IPS DF 6.9 (cell line): ENCODE results near the gene ATAD2B.
"Not testable (repeated sequence)": the region's sequence is repeated elsewhere in the genome, so short reads cannot be mapped to it uniquely, and the experiment has no call there.

Source experiments
- DNase-seq: peaks from one replicate; pipeline ENCODE4 v3.0.0-alpha.2; 2013; ENCODE audit warnings: low read depth, low spot score
- H3K27ac ChIP-seq: one replicate; pipeline ENCODE4 v1.5.1; 2013; ENCODE audit warnings: low read length, control low read depth
- H3K27me3 ChIP-seq: 2 replicates; pipeline ENCODE4 v1.6.1; 2013; ENCODE audit warnings: mild to moderate bottlenecking, low read length; ENCODE audit not compliant: control insufficient read depth, insufficient read depth
- H3K36me3 ChIP-seq: 2 replicates; pipeline ENCODE4 v1.6.1; 2013; ENCODE audit warnings: low read length; ENCODE audit not compliant: control insufficient read depth, insufficient read depth
- H3K4me1 ChIP-seq: 2 replicates; pipeline ENCODE4 v1.6.1; 2013; ENCODE audit warnings: low read length; ENCODE audit not compliant: control insufficient read depth, insufficient read depth
- H3K4me3 ChIP-seq: 2 replicates; pipeline ENCODE4 v1.5.1; 2013; ENCODE audit warnings: mild to moderate bottlenecking, low read length
- H3K9me3 ChIP-seq: 2 replicates; pipeline ENCODE4 v1.6.1; 2013; ENCODE audit warnings: low read length, inconsistent platforms; ENCODE audit not compliant: control insufficient read depth, insufficient read depth
- WGBS: extraction: QIAGEN DNeasy Blood & Tissue Kit; methylation state at CpG from one replicate; pipeline ENCODE4 v1.1.7; 2013; ENCODE audit warnings: mixed read lengths, missing lambda C conversion rate; ENCODE audit not compliant: insufficient read length, insufficient coverage; 5-methylcytosine and 5-hydroxymethylcytosine counted together

Gene ATAD2B

GRCh38 chr2:23751747-23752265, 175.1 kb downstream of the ATAD2B start:
- Histone ChIP-seq H3K9me3 (no peaks in the 10 kb centered on the region), H3K4me1 (no peaks in the 10 kb centered on the region; the same call in 1 of the 2 replicates), H3K27ac (no peak overlapping the region), H3K27me3 (no peaks in the 10 kb centered on the region), H3K4me3 (no peak overlapping the region), H3K36me3 (no peaks in the 10 kb centered on the region)
- no CpG with 5 or more reads among the region's 2 CpGs for WGBS
- no peak for DNase-seq

- no peaks in the 10 kb centered on the region for H3K36me3 ChIP-seq
- no peak for DNase-seq
- H3K4me3 ChIP-seq, result no peak overlapping the region
- WGBS, result no CpG with 5 or more reads among the region's 2 CpGs
- H3K27me3 ChIP-seq, result no peaks in the 10 kb centered on the region
- no peaks in the 10 kb centered on the region for H3K9me3 ChIP-seq
- no peak overlapping the region for H3K27ac ChIP-seq
- no peaks in the 10 kb centered on the region for H3K4me1 ChIP-seq
Observed at GRCh38 chr2:23746141-23746863, 180.6 kb downstream of the ATAD2B start.

DNA sequence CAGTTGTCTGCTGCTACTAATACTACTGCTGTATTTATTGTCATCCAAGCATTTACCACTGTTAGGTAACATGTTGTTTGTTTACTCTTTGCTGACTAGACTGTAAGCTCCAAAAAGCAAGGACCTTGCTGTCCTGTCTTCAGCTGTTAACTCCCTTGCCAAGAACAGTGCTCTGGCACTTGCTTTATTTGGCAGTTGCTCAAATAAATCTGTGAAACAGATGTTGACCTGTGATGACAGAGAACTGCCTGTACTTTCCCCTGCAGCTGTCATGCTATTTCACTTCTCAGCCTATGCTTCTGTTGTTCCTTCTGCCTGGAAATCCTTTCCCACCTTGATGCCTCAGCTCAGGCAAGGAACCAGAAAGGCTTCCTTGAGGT, 181.2 kb downstream of the ATAD2B start:
- H3K27ac ChIP-seq, result no peak overlapping the region
- H3K4me3 ChIP-seq, result no peak overlapping the region
- H3K4me1 ChIP-seq, result no peaks in the 10 kb centered on the region
- H3K36me3 ChIP-seq, result no peaks in the 10 kb centered on the region
- no peak for DNase-seq
- no peaks in the 10 kb centered on the region for H3K9me3 ChIP-seq
- H3K27me3 ChIP-seq, result no peaks in the 10 kb centered on the region

DNA sequence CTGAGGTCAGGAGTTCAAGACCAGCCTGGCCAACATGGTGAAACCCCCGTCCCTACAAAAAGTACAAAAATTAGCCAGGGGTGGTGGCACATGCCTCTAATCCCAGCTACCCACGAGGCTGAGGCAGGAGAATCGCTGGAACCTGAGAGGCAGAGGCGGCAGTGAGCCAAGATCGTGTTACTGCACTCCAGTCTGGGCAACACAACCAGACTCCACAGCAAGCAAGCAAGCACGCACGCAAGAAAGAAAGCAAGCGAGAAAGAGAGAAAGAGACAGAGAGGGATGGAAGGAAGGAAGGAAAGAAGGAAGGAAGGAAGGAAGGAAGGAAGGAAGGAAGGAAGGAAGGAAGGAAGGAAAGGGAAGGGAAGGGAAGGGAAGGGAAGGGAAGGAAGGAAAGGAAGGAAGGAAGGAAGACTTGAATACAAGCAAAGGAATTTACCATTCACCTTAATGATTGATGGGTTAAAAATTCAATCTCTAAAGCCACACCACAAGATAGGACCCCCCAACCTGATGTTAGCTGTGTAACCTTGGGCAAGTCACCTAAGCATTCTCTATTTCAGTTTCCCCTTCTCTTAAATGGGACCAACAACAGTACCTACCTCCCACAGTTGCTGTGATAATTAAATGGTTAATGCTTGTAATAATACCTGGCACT, 181.7 kb downstream of the ATAD2B start:
- DNase-seq, result no peak
- H3K36me3 ChIP-seq, result no peaks in the 10 kb centered on the region
- no peak overlapping the region for H3K27ac ChIP-seq
- WGBS, result no CpG with 5 or more reads among the region's 8 CpGs
- no peaks in the 10 kb centered on the region for H3K4me1 ChIP-seq
- no peak overlapping the region for H3K4me3 ChIP-seq
- H3K27me3 ChIP-seq, result no peaks in the 10 kb centered on the region
- no peaks in the 10 kb centered on the region for H3K9me3 ChIP-seq

DNA sequence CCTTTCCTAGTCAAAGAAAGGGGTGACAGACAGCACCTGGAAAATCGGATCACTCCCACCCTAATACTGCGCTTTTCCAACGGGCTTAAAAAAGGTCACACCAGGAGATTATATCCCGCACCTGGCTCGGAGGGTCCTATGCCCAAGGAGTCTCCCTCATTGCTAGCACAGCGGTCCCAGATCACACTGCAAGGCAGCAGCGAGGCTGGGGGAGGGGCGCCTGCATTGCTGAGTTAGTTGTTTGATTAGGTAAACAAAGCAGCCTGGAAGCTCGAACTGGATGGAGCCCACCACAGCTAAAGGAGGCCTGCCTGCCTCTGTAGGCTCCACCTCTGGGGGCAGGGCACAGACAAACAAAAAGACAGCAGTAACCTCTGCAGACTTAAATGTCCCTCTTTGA, 190.1 kb downstream of the ATAD2B start:
- not testable (repeated sequence) for H3K36me3 ChIP-seq, H3K4me1 ChIP-seq, H3K9me3 ChIP-seq, DNase-seq, H3K27ac ChIP-seq, H3K4me3 ChIP-seq, H3K27me3 ChIP-seq
- WGBS, result no CpG with 5 or more reads among the region's 9 CpGs

GRCh38 chr2:23734416-23734815, 192.5 kb downstream of the ATAD2B start:
- no CpG with 5 or more reads among the region's 3 CpGs for WGBS
- Histone ChIP-seq H3K4me1 (no peaks in the 10 kb centered on the region), H3K4me3 (no peak overlapping the region), H3K27me3 (no peaks in the 10 kb centered on the region), H3K36me3 (no peaks in the 10 kb centered on the region), H3K27ac (no peak overlapping the region), H3K9me3 (no peaks in the 10 kb centered on the region)
- DNase-seq, result no peak

DNA sequence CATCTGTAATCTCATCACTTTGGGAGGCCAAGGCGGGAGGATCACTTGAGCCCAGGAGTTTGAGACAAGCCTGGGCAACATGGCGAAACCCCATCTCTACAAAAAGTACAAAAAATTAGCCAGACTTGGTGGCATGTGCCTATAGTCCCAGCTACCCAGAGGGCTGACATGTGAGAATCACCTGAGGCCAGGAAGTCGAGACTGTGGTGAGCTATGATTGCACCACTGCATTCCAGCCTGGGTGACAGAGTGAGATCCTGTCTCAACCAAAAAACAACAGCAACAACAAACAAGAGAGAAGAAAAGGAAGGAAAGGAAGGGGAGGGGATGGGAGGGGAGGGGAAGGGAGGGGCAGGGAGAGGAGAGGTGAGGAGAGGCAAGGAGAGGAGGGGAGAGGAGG, 203.9 kb downstream of the ATAD2B start:
- not testable (repeated sequence) for DNase-seq, H3K4me1 ChIP-seq, H3K9me3 ChIP-seq, H3K4me3 ChIP-seq, H3K27me3 ChIP-seq, H3K27ac ChIP-seq, H3K36me3 ChIP-seq
- no CpG with 5 or more reads among the region's 3 CpGs for WGBS

GRCh38 chr2:23722255-23722654, 204.7 kb downstream of the ATAD2B start:
- Histone ChIP-seq H3K4me1 (no peaks in the 10 kb centered on the region), H3K36me3 (no peaks in the 10 kb centered on the region), H3K27me3 (no peaks in the 10 kb centered on the region), H3K9me3 (no peaks in the 10 kb centered on the region), H3K27ac (no peak overlapping the region), H3K4me3 (no peak overlapping the region)
- no CpG with 5 or more reads among the region's 3 CpGs for WGBS
- DNase-seq, result no peak

DNA sequence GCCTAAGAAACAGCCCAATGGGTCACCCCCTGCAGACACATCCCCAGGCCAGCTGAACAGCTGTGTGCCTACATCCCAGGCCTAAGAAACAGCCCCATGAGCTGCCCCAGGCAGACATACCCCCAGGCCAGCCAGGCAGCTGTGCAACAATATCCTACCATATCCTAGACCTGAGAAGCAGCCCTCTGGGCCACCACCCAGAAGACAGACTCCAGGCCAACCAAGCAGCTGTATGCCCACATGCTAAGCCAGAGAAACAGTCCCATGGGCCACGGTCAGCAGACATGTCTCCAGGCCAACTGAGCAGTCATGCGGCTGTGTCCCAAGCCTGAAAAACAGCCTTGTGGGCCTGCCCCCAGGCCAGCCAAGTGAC, 205.5 kb downstream of the ATAD2B start:
- Histone ChIP-seq H3K27ac (no peak overlapping the region), H3K4me3 (no peak overlapping the region), H3K9me3 (no peaks in the 10 kb centered on the region), H3K4me1 (no peaks in the 10 kb centered on the region), H3K27me3 (no peaks in the 10 kb centered on the region), H3K36me3 (no peaks in the 10 kb centered on the region)
- WGBS, result no CpG with 5 or more reads among the region's 2 CpGs
- DNase-seq, result no peak

DNA sequence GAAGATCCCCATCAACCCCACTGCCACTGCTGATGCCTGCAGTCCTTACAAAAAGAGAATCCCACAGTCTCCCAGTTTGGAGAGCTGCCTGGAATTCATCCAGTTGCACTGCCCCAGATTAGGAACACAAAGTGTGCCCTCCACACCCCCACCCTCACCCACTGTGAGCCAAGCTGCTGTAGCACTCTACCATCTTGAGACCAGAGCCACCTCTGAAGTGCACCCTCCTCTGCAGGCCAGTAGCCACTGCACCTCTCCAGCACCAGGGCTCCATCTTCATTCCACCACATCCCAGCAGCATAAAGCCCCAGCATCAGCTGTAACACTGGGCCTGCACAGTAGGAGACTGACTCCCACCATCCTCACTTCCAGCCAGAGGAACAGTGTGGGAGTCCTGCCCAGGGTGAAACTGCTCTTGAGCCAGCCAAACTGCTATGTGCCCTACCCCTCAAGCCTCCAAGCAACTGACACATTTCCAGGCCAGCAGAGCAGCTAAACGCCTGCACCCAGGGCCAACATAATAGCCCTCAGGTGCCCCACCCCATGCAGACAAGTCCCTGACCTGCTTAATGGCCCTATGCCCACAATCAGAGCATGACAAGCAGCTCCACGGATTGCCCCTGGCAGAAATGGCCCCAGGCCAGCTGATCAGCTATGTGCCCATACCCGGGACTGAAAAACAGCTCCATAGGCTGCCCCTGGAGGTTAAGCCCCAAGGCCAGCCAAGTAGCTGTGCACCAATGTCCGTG, 206.0 kb downstream of the ATAD2B start:
- Histone ChIP-seq H3K4me1 (no peaks in the 10 kb centered on the region), H3K27ac (no peak overlapping the region), H3K9me3 (no peaks in the 10 kb centered on the region), H3K27me3 (no peaks in the 10 kb centered on the region), H3K4me3 (no peak overlapping the region), H3K36me3 (no peaks in the 10 kb centered on the region)
- no peak for DNase-seq
- WGBS, result no CpG with 5 or more reads among the region's 4 CpGs
